GF-D8 (cell line): ENCODE measurements around the gene SHOC1.
"Not testable (repeated sequence)": the region's sequence is repeated elsewhere in the genome, so short reads cannot be mapped to it uniquely, and the experiment has no call there.

Source experiments
- DNase-seq: peaks from one replicate; lab custom pipeline; 2025; lab: John Stamatoyannopoulos, UW

Gene SHOC1

DNA sequence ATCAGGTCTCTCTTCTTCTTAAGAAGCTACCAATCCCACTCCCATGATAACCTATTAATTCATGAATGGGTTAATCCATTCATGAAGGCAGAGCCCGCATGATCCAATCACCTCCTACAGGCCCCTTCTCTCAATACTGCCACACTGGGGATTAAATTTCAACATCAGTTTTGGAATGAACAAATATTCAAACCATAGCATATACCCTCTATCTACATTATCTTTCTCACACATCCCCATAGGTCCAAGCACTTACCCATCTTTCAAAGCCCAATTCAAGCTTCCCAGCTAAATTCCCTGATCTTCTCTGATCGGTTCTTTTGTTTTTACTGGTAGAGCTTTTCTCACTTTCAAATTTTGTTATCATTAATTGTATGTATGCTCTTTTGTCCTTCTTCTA, 10.5 kb upstream of the SHOC1 start:
- DNase-seq: no peak

- DNase-seq: no peak
Observed at GRCh38 chr9:111804636-111805035, 9.9 kb upstream of the SHOC1 start.

GRCh38 chr9:111803924-111804323, 9.2 kb upstream of the SHOC1 start:
- no peak for DNase-seq

DNA sequence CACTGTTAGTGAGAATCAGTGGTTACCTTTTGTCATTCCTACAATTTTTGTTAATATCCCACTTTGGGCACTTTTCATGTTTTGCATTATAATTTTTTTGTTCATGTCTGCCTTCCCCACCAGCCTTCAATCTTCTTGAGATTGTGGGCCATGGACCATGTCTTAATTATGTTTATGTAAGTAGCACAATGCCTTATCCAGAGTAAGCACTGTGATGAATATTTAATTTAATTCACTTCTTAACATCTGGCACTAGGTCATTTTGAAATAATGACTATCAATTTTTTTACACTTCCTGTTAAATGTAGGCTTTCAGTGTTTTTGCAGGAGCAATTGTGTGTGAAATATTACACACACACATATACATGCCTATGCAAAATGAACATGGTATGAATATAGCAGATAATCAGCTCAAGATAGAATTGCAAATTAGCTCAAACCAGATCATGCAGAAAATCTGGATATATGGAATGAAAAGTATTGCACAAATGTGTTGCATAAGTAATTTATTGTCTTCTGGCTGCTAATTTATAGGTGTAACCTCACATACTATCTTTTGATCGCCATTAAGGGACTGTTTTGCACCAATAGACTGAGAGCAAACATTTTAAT, 5.3 kb upstream of the SHOC1 start:
- no peak for DNase-seq

GRCh38 chr9:111799506-111799905, 4.8 kb upstream of the SHOC1 start:
- no peak for DNase-seq

GRCh38 chr9:111798786-111799185, 4.0 kb upstream of the SHOC1 start:
- DNase-seq: no peak

GRCh38 chr9:111795557-111795839, 761 bp upstream of the SHOC1 start:
- no peak for DNase-seq

GRCh38 chr9:111791821-111792220, 2.9 kb downstream of the SHOC1 start:
- DNase-seq: not testable (repeated sequence)

GRCh38 chr9:111789881-111790280, 4.9 kb downstream of the SHOC1 start:
- DNase-seq: no peak

DNA sequence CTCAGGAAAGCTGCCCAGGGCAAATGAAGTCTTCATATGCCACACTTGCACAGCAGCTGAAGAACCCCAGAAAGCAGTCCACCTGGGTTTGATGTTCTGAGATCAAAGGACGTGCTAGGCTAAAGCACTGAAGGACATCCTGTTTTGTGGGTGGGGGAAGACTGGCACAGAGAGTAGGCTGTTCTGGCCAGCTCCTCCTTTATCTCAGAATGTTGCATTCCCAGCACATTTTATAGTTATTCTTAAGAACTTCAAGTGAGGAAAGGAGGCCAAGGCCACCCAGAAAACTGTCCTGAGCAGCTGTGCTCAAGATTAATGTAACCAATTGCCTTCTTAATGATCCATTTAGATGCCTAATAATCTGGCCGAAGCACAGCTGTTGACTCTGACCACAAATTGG, 10.9 kb downstream of the SHOC1 start:
- DNase-seq: no peak

DNA sequence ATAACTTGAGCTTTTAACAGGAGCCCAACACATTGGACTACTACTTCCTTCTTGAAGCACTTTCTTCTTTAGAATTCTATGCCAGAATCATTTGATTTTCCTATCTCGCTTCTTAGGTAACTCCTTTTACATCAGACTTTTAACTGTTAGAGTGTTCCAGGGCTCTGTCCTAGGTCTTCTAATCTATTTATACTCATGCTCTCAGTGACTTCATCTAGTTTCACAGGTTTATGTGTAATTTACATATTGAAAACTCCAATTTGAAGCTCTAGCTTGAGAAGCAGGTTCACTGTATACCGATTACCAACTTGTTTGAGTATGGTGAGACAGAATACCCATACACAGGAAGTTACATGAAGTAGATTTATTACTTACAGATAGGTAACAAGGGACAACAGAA, 11.3 kb downstream of the SHOC1 start:
- DNase-seq: no peak

GRCh38 chr9:111766066-111766465, 28.7 kb downstream of the SHOC1 start:
- no peak for DNase-seq

GRCh38 chr9:111762556-111762955, 32.2 kb downstream of the SHOC1 start:
- no peak for DNase-seq

DNA sequence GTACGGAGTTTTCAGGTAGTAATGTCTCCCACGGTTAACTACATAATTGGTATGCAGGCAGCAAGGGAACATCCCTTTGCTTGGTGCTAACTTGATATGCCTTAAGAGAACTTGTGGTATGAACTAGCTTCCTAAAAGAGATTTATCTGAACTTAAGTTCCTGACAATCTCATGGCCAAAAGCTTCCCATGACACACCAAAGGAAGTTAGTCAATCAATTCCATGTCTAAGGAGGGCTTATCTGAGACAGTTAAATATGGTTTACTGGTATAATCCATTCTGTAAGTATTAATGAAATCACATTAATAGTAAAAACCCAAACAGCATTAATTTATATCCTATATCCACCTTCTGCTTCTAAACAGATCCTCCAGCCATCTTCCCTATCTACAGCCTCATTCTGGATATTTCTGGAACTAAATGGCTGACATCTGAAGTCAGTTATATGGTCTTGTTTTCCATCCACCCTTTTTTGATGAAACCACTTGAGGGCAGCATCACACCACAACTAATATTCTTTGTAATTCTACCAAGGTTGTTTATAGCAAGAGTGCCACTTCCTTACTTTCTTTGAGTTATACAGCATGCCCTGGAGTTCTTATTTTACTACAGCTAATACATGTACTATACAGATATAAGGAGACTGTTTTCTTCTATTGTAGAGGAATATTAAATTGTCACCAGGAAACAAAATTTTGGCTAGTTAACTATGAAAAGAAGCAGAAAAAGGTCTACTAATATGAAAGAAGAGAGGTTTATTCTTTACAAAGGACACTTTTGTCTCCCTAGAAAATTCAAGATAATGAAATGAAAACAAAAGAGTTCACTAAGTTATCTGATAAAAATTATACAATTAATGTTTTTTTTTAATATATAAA, 34.7 kb downstream of the SHOC1 start:
- peak; percentile 53 for DNase-seq

GRCh38 chr9:111754800-111755199, 39.9 kb downstream of the SHOC1 start:
- no peak for DNase-seq

DNA sequence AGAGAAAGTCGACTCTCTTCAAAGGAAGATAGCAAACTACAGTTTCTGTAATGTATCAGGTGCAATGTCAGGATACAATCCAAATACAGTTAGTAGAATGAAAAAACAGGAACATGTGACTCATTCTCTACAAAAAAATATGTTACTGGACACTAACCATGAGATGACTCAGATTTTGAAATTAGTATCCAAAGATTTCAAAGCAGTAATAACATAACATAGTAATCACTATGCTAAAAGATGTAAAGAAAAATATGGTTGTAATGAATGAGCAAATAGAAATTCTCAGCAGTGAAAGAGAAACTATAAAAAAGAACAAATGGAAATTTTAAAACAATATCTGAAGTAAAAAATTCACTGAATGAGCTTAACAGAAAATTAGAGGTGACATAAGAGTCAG, 42.3 kb downstream of the SHOC1 start:
- DNase-seq: no peak
